COLO668 (cell line): Measurements from ENCODE around the gene ZSWIM1.
"Not testable (repeated sequence)": the region's sequence is repeated elsewhere in the genome, so short reads cannot be mapped to it uniquely, and the experiment has no call there.

Experiments used
- DNase-seq: peaks from one replicate; lab custom pipeline; 2025; ENCODE audit not compliant: unreplicated experiment; lab: John Stamatoyannopoulos, UW

Gene ZSWIM1

GRCh38 chr20:45887346-45887715, 6.3 kb downstream of the ZSWIM1 start, which contains the start of gene SPATA25:
TSS of gene SPATA25 (minus strand) at chr20:45887622. CDS start at chr20:45887590, 32 bp downstream.
- DNase-seq: no peak

GRCh38 chr20:45888681-45889080, 7.7 kb downstream of the ZSWIM1 start:
- no peak for DNase-seq

GRCh38 chr20:45890077-45890984, 9.3 kb downstream of the ZSWIM1 start:
- peak; percentile 86 for DNase-seq

- peak; percentile 94 for DNase-seq
Measured at GRCh38 chr20:45890985-45891983, 10.3 kb downstream of the ZSWIM1 start, which contains the start of the genes CTSA and NEURL2. TSS of gene CTSA (plus strand) at chr20:45891335. CDS start at chr20:45891569, 234 bp downstream. TSS of gene NEURL2 (minus strand) at chr20:45891208. CDS start at chr20:45890991, 217 bp downstream.

- no peak for DNase-seq
Measured at GRCh38 chr20:45892049-45892825, 11.2 kb downstream of the ZSWIM1 start.

- no peak for DNase-seq
Measured at GRCh38 chr20:45892828-45893500, 11.9 kb downstream of the ZSWIM1 start.

- no peak for DNase-seq
Measured at GRCh38 chr20:45893831-45894230, 12.8 kb downstream of the ZSWIM1 start.

GRCh38 chr20:45894797-45895196, 13.8 kb downstream of the ZSWIM1 start:
- no peak for DNase-seq

GRCh38 chr20:45896641-45897161, 15.7 kb downstream of the ZSWIM1 start:
- DNase-seq: no peak

- no peak for DNase-seq
Measured at GRCh38 chr20:45897289-45897688, 16.3 kb downstream of the ZSWIM1 start.

GRCh38 chr20:45897692-45898091, 16.7 kb downstream of the ZSWIM1 start:
- no peak for DNase-seq

GRCh38 chr20:45898285-45898684, 17.3 kb downstream of the ZSWIM1 start:
- no peak for DNase-seq

GRCh38 chr20:45899046-45899835, 18.2 kb downstream of the ZSWIM1 start:
- DNase-seq: no peak

- DNase-seq: not testable (repeated sequence)
Measured at GRCh38 chr20:45901332-45901731, 20.3 kb downstream of the ZSWIM1 start.

GRCh38 chr20:45902199-45902701, 21.2 kb downstream of the ZSWIM1 start:
- DNase-seq: no peak

GRCh38 chr20:45904583-45905504, 23.8 kb downstream of the ZSWIM1 start:
- no peak for DNase-seq

GRCh38 chr20:45905505-45906079, 24.6 kb downstream of the ZSWIM1 start:
- no peak for DNase-seq
